ENCODE measurements around the gene SAP30. TPM values are rescaled to one million over a fixed set of nuclear protein-coding genes. Genes with fewer than 3 reads are reported as not detected.

The SAP30 gene
- total RNA-seq, 1 experiment from 2014 or later: 26.3 TPM

- no peak for DNase-seq (ENCODE audit: low read depth)
Measured at GRCh38 chr4:173367285-173367684, 3.5 kb upstream of the SAP30 start.

- DNase-seq (ENCODE audit: low read depth): peak; percentile 2
Measured at GRCh38 chr4:173367946-173368345, 2.8 kb upstream of the SAP30 start.

GRCh38 chr4:173370130-173370476 lies 651 bp upstream of the SAP30 start:
- DNase-seq (ENCODE audit: low read depth): no peak

GRCh38 chr4:173371292-173372192 lies 788 bp downstream of the SAP30 start:
- peak; percentile 60 for DNase-seq (ENCODE audit: low read depth)

- no peak for DNase-seq (ENCODE audit: low read depth)
Measured at GRCh38 chr4:173374588-173374987, 3.8 kb downstream of the SAP30 start.

GRCh38 chr4:173379929-173380328 lies 9.2 kb downstream of the SAP30 start:
- no peak for DNase-seq (ENCODE audit: low read depth)

- DNase-seq (ENCODE audit: low read depth): no peak
Measured at GRCh38 chr4:173380987-173381386, 10.2 kb downstream of the SAP30 start.

GRCh38 chr4:173381610-173382009 lies 10.9 kb downstream of the SAP30 start:
- no peak for DNase-seq (ENCODE audit: low read depth)

GRCh38 chr4:173382349-173382748 lies 11.6 kb downstream of the SAP30 start:
- no peak for DNase-seq (ENCODE audit: low read depth)

- DNase-seq (ENCODE audit: low read depth): no peak
Measured at GRCh38 chr4:173386751-173387150, 16.0 kb downstream of the SAP30 start.

GRCh38 chr4:173391701-173392100 lies 20.9 kb downstream of the SAP30 start:
- DNase-seq (ENCODE audit: low read depth): no peak

GRCh38 chr4:173397604-173398003 lies 26.9 kb downstream of the SAP30 start:
- no peak for DNase-seq (ENCODE audit: low read depth)

GRCh38 chr4:173398220-173398619 lies 27.5 kb downstream of the SAP30 start:
- DNase-seq (ENCODE audit: low read depth): no peak

- DNase-seq (ENCODE audit: low read depth): no peak
Measured at GRCh38 chr4:173398779-173399415, 28.1 kb downstream of the SAP30 start, which contains the start of gene SCRG1. SCRG1 (minus strand) TSS chr4:173399116; CDS start chr4:173391414, 7,702 bp downstream.

- DNase-seq (ENCODE audit: low read depth): no peak
Measured at GRCh38 chr4:173401063-173401462, 30.3 kb downstream of the SAP30 start.

- no peak for DNase-seq (ENCODE audit: low read depth)
Measured at GRCh38 chr4:173403051-173403450, 32.3 kb downstream of the SAP30 start.

- no peak for DNase-seq (ENCODE audit: low read depth)
Measured at GRCh38 chr4:173404296-173404865, 33.6 kb downstream of the SAP30 start.

- no peak for DNase-seq (ENCODE audit: low read depth)
Measured at GRCh38 chr4:173405840-173406606, 35.3 kb downstream of the SAP30 start.

- DNase-seq (ENCODE audit: low read depth): no peak
Measured at GRCh38 chr4:173410079-173410478, 39.3 kb downstream of the SAP30 start.

GRCh38 chr4:173411106-173411693 lies 40.4 kb downstream of the SAP30 start:
- no peak for DNase-seq (ENCODE audit: low read depth)

GRCh38 chr4:173413036-173413435 lies 42.3 kb downstream of the SAP30 start:
- no peak for DNase-seq (ENCODE audit: low read depth)

- DNase-seq (ENCODE audit: low read depth): no peak
Measured at GRCh38 chr4:173414456-173414855, 43.7 kb downstream of the SAP30 start.
